GM06990 (cell line): ENCODE data around the gene GALNT16.

Experiments
- DNase-seq: peaks from one replicate; pipeline ENCODE4 v3.0.0-alpha.2; 2011; ENCODE audit not compliant: insufficient read length; ENCODE audit errors: extremely low read depth
- H3K27me3 ChIP-seq: replicated peaks from 2 replicates; pipeline ENCODE4 v1.6.0; 2011; ENCODE audit warnings: low read length; ENCODE audit not compliant: control insufficient read depth, insufficient read depth
- H3K36me3 ChIP-seq: 2 replicates; pipeline ENCODE4 v1.5.1; 2011; ENCODE audit warnings: low read length; ENCODE audit not compliant: control insufficient read depth, insufficient read depth
- H3K4me3 ChIP-seq: replicated peaks from 2 replicates; pipeline ENCODE4 v1.5.1; 2011; ENCODE audit warnings: low read depth, mild to moderate bottlenecking, control low read depth, low read length
- CTCF ChIP-seq: IDR thresholded peaks from 2 replicates; pipeline ENCODE4 v1.5.1; 2011; ENCODE audit warnings: low read length, control low read depth, mild to moderate bottlenecking, inconsistent platforms; ENCODE audit not compliant: insufficient read depth, poor library complexity, severe bottlenecking

The GALNT16 gene

DNA sequence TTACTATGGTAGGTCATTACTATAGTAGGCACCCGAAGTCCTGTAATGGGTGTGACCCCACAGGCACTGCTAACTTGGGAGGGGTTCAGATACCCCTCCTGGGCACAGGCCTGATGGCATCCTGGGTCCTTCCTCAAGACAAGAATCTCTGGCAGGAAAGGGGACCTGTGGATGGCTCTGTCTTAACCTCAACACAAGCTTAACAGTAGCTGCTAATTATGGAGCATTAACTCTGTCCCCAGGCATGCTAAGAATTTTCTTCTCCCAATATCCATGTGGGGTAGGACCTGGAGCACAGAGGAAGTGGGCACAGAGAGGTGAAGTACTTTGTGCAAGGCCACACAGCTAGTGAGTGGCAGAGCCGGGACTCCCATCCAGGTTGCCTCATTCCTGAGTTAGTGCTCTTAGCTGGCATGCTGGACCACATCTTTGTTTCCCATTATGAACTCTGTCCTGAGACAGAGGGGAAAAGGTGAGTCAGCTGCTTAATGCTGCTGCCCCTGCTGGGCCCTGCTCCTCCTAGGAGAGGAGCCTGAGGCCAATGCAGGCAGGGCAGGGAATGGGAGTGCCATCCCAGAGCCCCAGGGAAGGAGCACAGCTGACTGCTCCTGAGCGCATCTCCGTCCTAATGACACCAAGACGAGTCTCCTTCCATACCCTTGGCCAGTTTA, 32.1 kb downstream of the GALNT16 start:
- no peak for DNase-seq
- no peaks in the 10 kb centered on the region for H3K36me3 ChIP-seq
- H3K4me3 ChIP-seq = no peak overlapping the region
- no peaks in the 10 kb centered on the region for H3K27me3 ChIP-seq
- no peak for TF ChIP-seq CTCF

DNA sequence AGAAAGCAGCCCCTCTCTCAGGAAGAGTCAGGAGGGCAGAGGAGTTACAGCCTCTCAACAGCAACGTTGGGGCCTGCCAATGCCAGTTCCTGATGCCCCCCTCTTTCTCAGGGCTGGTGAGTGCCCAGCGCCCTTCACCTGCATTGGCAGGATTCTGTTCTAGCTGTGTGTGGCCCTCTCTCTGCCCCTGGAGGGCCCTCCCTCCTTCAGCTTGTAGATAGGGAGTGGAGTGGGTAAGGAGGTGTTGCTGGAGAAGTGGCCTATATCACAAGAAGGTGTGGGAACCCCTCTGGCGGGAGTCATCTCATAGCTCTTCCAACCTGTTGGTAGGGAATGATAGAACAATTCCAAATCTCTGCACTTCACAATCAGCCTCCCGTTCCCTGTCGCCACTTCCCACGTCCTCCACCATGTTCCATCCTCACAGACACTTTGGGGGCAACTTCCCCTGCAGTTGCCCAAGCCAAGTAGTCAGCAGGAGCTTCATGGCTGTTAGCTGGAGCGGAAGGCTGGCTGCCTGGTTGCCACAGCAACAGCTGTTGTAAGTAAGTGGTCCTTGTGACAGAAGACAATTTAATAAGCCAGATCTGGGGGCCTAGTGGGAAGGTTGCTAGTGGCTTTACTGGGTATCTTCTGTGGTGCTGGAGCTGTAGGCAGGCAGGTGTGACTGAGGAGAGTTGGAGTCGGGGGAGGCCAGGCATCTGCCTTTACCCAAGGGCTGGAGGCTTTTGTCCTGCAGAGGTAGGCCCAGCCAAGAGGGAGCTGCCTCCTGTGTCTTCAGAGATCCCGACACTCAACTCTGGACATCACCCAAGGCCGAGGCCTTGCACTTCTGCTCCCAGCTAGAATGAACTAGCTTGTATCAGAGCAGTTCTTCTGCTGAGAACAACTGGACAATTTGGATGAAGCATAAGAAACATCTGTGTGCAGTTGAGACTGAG, 38.4 kb downstream of the GALNT16 start:
- Histone ChIP-seq H3K36me3 (no peaks in the 10 kb centered on the region), H3K27me3 (no peaks in the 10 kb centered on the region; the same call in 1 of the 2 replicates), H3K4me3 (no peak overlapping the region)
- TF ChIP-seq CTCF = no peak
- no peak for DNase-seq

- no peaks in the 10 kb centered on the region for H3K36me3 ChIP-seq
- DNase-seq = no peak
- no peaks in the 10 kb centered on the region; the same call in 1 of the 2 replicates for H3K27me3 ChIP-seq
- H3K4me3 ChIP-seq = no peak overlapping the region
- peak; percentile 19 for TF ChIP-seq CTCF
These were observed 39.5 kb downstream of the GALNT16 start for GRCh38 chr14:69299286-69300035.

DNA sequence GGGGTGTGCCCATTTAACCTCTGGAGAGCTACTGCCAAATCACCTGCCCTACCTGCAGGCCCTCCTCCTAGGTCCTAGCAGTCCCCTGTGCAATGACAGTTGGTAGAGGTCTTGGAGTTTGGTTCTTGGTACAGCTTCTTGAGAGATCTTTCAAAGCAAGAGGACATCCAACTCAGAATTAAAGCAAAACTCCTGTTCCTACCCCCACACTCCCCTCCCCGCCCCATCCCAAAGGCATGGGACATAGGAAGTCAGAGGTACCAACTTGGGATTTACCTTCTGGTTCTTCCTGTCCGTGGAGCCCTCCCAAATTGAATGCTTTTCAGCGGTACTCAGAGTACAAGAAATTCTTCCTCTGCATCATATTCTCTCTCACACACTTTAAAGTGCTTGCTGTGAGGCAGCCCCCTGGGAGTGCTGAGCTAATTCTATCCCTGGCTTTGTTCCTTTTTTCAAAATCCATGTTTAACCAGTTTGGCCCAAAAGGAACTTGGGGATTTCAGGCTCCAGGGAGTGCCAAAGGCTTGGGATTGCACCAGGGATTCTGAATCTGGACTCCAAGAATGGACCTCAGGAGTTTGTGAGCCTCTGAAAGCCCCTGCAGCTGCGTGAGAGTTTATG, 40.8 kb downstream of the GALNT16 start:
- Histone ChIP-seq H3K27me3 (no peaks in the 10 kb centered on the region; the same call in 1 of the 2 replicates), H3K4me3 (no peak overlapping the region), H3K36me3 (no peaks in the 10 kb centered on the region)
- no peak for TF ChIP-seq CTCF
- no peak for DNase-seq

- Histone ChIP-seq H3K27me3 (no peaks in the 10 kb centered on the region; the same call in 1 of the 2 replicates), H3K36me3 (no peaks in the 10 kb centered on the region), H3K4me3 (no peak overlapping the region)
- no peak for DNase-seq
- no peak for TF ChIP-seq CTCF
These were observed 43.1 kb downstream of the GALNT16 start for GRCh38 chr14:69303086-69303485.
